ENCODE results near the gene CCNL1.

DNA sequence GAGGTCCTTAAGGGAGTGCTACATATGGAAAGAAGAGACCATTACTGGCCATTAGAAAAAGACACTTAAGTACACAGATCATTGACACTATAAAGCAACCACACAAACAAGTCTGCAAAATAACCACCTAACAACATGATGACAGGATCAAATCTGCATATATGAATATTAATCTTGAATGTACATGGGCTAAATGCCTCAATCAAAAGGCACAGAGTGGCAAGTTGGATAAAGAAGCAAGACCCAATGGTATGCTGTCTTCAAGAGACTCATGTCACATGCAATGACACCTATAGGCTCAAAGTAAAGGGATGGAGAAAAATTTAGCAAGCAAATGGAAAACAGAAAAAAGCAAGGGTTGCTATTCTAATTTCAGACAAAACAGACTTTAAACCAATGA lies 28.4 kb upstream of the CCNL1 start:
- TF ChIP-seq EZH2 (IDR thresholded peaks at IDR 0.05; ENCODE audit: insufficient read depth, poor library complexity, severe bottlenecking) (no peak), EZH2phosphoT487 (IDR thresholded peaks at IDR 0.05; ENCODE audit: insufficient read depth, low read depth) (no peak)

Measured in GM23248 (cell line).